Brain pericyte (primary cell): ENCODE results near the gene COX5B.
A peak's percentile ranks its signal among the peaks of the same experiment; 100 is the strongest.
"Not testable (repeated sequence)": the region's sequence is repeated elsewhere in the genome, so short reads cannot be mapped to it uniquely, and the experiment has no call there.

Source experiments
- DNase-seq: peaks from one replicate; pipeline ENCODE4 v3.0.0-alpha.2; 2012; ENCODE audit warnings: low read depth, low spot score

COX5B gene, protein sequence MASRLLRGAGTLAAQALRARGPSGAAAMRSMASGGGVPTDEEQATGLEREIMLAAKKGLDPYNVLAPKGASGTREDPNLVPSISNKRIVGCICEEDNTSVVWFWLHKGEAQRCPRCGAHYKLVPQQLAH

DNA sequence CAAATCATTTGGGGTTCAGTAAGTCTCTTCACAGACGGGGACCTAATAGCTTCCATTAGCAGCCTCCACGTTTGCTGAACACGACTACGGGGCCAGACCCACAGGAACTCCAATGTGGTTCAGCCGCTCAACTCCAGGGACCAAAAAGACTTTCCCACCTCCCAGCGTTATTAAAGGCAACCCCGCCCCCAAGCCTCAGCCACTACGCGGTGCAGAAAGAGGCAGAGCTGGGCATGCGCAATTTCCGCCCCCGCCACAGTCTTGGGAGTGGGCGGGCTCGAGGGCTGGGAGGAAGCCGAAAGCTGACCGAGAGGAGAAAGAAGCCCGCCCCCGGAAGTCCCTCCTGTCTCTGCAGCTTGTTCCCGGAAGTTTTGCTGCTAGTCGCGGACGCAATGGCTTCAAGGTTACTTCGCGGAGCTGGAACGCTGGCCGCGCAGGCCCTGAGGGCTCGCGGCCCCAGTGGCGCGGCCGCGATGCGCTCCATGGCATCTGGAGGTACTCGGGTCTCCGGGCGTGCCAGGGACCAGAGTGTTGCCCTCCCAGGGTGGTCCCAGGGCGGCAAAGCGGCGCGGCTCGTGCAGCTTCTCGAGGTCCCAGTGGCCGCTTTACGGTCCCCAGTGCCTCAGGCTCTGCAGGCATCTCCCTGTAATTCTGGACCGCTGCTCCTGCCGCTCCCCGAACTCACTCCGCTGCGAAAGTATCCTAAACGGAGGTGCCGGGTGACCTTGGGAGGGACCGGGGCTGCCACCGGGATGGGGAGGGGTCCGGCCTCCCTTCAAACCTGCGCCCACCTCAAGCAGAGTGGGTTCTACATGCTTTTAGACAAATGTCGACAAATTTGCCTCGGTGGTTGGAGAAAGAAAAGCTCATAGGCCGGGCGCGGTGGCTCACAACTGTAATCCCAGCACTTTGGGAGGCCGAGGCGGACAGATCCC lies at the start of gene COX5B:
Gene COX5B, plus strand, starts transcription at position 368 of the 935 bp plus-strand sequence. Its CDS starts 25 bp downstream, at position 393.
- DNase-seq, result peak; percentile 92

DNA sequence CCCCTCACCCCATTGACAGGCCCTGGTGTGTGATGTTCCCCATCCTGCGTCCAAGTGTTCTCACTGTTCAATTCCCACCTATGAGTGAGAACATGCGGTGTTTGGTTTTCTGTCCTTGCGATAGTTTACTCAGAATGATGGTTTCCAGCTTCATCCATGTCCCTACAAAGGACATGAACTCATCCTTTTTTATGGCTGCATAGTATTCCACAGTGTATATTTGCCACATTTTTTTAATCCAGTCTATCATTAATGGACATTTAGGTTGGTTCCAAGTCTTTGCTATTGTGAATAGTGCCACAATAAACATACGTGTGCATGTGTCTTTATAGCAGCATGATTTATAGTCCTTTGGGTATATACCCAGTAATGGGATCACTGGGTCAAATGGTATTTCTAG lies 49.7 kb upstream of the COX5B start:
- DNase-seq, result not testable (repeated sequence)

- DNase-seq, result not testable (repeated sequence)
Observed at GRCh38 chr2:97601537-97601936, 44.3 kb upstream of the COX5B start.

GRCh38 chr2:97605109-97605508 lies 40.8 kb upstream of the COX5B start:
- not testable (repeated sequence) for DNase-seq

DNA sequence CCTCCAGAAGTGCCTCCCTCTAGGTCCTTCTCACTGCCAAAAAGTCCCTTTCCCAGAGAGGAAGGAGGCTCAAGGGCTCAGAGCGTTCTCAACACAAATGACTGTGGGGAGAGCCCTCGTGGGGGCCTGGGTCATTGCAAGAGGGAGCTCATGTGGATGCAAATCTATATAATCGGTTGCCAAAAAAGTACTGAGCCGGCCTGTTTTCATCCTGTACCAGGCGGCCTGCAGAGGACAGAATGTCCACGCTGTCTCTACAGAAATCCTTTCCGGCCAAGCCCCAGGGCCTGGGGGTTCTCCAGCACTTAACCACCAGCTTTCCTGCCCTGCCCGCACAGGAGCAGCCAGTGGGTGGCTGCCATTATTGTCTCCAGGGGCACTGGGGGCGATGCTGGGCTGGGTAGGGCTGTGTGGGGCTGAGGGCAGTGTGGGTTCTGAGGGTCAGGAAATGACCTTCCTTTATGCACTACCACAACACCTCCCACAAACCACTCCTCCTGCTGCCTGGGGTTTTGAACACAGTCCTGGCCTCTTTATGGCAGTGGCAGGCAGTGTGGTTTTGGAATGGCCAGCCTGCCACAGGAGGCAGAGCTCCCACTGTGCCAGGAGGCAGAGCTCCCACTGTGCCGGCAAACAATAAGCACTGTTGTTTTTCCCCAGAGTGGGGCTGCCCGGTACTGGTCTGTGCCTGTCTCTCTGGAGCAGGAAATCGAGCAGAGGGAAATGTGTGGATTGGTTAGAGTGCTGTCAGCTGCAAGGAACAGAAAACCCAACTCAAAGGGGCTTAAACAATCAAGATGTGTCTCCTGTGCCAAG lies 40.1 kb upstream of the COX5B start:
- DNase-seq, result not testable (repeated sequence)

GRCh38 chr2:97608745-97609144 lies 37.1 kb upstream of the COX5B start:
- not testable (repeated sequence) for DNase-seq

- DNase-seq, result not testable (repeated sequence)
Observed at GRCh38 chr2:97611895-97612294, 34.0 kb upstream of the COX5B start.

- DNase-seq, result not testable (repeated sequence)
Observed at GRCh38 chr2:97615746-97616145, 30.1 kb upstream of the COX5B start.

- no peak for DNase-seq
Observed at GRCh38 chr2:97617911-97618310, 28.0 kb upstream of the COX5B start.

- peak; percentile 41 for DNase-seq
Observed at GRCh38 chr2:97618939-97619827, 26.7 kb upstream of the COX5B start.

- not testable (repeated sequence) for DNase-seq
Observed at GRCh38 chr2:97620492-97620891, 25.4 kb upstream of the COX5B start.

- not testable (repeated sequence) for DNase-seq
Observed at GRCh38 chr2:97622976-97623375, 22.9 kb upstream of the COX5B start.

- DNase-seq, result not testable (repeated sequence)
Observed at GRCh38 chr2:97625354-97626048, 20.4 kb upstream of the COX5B start.

- DNase-seq, result not testable (repeated sequence)
Observed at GRCh38 chr2:97626049-97626430, 19.8 kb upstream of the COX5B start.

GRCh38 chr2:97644023-97644717 lies 1.7 kb upstream of the COX5B start:
- no peak for DNase-seq

- no peak for DNase-seq
Observed at GRCh38 chr2:97645112-97645694, 659 bp upstream of the COX5B start.

- DNase-seq, result no peak
Observed at GRCh38 chr2:97646977-97647376, 1.1 kb downstream of the COX5B start.

GRCh38 chr2:97651114-97651513 lies 5.3 kb downstream of the COX5B start:
- no peak for DNase-seq

GRCh38 chr2:97653473-97653872 lies 7.6 kb downstream of the COX5B start:
- no peak for DNase-seq
